DMS79 (cell line): ENCODE measurements around the gene TBC1D5.
"Not testable (repeated sequence)": the region's sequence is repeated elsewhere in the genome, so short reads cannot be mapped to it uniquely, and the experiment has no call there.

Experiments used
- DNase-seq: peaks from one replicate; lab custom pipeline; 2025; lab: John Stamatoyannopoulos, UW

TBC1D5 gene

GRCh38 chr3:17714473-17714872, 28.0 kb downstream of the TBC1D5 start:
- no peak for DNase-seq

DNA sequence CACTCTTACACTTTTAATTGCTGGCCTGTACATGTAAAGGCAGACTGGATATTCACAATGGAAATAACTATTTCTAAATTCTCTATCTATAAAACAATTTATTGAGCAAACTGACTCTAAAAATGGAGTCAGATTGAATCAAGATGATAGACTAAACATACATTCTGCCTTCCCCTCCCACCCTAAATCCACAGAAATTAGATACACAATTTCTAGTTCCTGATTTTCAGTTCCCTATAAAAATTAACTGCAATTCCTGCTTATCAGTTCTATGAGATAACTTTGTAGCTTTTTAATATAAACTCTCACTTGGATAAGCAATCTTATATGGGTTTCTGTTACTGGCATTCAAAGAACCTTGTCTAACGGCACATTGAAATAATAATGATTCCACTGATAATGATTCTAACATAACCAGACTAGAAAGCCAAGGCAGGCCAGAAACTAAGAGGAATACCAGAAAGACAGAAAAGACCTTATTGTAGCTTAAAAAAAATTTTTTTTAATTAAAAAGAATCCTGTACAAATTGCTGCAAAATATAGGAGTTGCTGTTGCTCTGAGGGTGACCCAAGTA, 33.1 kb downstream of the TBC1D5 start:
- no peak for DNase-seq

GRCh38 chr3:17707813-17708543, 34.5 kb downstream of the TBC1D5 start:
- DNase-seq: no peak

- DNase-seq: not testable (repeated sequence)
Observed at GRCh38 chr3:17705991-17706390, 36.4 kb downstream of the TBC1D5 start.

GRCh38 chr3:17699815-17700214, 42.6 kb downstream of the TBC1D5 start:
- DNase-seq: not testable (repeated sequence)

- DNase-seq: not testable (repeated sequence)
Observed at GRCh38 chr3:17695665-17696064, 46.8 kb downstream of the TBC1D5 start.

DNA sequence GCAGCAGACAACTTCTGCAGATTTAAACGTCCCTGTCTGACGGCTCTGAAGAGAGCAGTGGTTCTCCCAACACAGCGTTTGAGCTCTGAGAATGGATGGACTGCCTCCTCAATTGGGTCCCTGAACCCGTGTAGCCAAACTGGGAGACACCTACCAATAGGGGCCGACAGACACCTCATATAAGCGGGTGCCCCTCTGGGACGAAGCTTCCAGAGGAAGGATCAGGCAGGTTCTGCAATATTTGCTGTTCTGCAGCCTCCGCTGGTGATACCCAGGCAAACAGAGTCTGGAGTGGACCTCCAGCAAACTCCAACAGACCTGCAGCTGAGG, 48.8 kb downstream of the TBC1D5 start:
- DNase-seq: not testable (repeated sequence)

DNA sequence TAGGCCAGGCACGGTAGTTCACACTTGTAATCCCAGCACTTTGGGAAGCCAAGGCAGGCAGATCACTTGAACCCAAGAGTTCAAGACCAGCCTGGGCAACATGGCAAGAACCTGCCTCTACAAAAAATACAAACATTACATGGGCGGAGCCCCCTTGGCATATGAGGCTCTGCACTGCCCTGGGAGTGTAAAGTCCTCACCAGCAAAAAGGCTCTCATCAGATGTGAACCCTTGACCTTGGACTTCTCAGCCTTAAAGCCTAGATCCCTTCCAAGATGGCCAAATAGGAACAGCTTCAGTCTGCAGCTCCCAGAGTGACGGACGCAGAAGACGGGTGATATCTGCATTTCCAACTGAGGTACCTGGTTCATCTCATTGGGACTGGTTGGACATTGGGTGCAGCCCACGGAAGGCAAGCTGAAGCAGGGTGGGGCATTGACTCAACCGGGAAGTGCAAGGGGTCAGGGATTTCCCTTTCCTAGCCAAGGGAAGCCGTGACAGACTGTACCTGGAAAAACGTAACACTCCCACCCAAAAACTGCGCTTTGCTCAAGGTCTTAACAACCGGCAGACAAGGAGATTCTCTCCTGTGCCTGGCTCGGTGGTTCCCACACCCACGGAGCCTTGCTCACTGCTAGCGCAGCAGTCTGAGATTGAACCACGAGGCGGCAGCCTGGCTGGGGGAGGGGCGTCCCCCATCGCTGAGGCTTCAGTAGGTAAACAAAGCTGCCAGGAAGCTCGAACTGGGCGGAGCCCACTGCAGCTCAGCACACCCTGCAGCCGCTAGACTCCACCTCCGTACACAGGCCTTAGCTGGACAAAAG, 49.4 kb downstream of the TBC1D5 start:
- not testable (repeated sequence) for DNase-seq

- DNase-seq: no peak
Observed at GRCh38 chr3:17687566-17687965, 54.9 kb downstream of the TBC1D5 start.

- no peak for DNase-seq
Observed at GRCh38 chr3:17686613-17687012, 55.8 kb downstream of the TBC1D5 start.

- no peak for DNase-seq
Observed at GRCh38 chr3:17683542-17684207, 58.8 kb downstream of the TBC1D5 start.

DNA sequence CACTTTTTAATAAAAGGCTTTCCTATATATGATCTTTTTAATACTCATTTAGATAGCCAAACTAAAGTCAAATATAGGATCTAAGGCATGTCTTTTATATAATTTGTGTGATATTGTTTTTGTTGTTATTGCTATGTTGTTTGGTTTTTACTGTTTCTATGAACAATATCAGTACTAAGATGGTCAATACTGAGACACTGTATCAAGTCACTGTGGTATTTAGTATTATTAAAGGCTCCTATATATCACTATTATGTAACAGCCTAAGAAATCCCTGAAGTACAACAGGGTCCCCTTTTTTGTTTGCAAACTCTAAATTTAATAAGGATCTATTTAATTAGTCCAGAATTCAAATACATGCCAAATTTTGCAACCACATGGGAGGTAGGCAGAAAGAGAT, 61.9 kb downstream of the TBC1D5 start:
- DNase-seq: no peak

GRCh38 chr3:17678116-17678741, 64.2 kb downstream of the TBC1D5 start:
- DNase-seq: no peak

DNA sequence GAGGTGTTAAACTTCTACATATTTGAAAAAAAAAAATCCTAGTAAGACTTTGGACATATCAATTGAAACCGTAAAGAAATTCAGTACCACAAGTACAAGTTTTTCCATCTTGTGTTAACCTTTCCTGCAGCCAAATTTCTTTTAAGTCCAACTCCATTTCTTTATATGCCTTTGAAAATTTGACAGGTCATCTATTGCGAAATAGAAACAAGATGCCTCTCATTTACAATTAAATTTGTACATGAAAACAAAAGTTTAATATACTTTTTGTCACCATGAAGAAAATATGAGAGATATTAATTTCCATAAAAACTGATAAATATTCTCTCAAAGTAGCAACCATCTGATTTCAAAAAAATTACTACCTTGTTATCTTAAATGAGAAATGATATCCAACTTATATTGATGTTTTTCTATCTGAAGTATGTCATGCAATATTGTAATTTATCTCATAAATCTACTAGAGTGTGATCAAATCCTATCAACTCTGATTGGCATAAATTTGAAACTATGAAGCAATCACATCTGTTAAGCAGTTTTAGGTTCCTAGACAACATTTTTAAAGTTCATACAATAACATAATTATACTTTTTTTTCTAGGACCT, 68.2 kb downstream of the TBC1D5 start:
- no peak for DNase-seq

DNA sequence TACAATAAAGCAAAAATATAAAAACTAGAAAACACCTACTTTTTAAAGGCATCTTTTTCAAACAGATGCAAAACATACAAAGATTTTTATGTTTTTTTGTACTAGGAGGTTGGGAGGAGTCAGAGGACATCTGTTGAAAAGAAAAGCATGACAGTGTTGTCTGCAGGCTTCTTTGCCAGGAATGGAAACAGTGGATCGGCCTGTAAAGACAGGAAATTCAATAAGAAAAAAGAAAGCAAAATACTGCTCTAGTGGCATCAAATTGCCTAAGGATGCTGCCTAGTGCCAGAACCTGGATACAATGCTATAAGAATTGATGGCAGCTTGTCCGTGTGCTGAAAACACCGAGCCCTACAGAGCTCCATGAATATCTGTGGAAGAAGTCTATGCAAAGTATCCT, 69.9 kb downstream of the TBC1D5 start:
- no peak for DNase-seq

DNA sequence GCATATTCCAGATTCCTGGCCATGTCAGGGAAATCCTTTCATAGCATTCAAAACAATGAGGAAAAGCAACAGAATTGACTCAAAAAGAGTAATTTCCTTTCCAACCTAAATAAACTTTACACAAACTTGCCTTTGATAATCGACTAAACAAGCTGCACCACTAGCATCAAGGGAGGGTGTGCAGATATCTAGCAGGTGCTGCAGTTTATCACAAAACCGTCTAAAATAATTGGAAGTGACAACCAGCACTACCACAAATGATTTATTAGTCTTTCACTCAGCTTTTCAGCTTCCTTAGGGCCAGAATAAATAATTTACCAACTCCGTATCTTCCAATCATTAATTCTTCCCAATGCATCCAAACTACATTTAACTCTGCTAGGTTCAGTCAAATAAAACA, 71.7 kb downstream of the TBC1D5 start:
- DNase-seq: no peak

GRCh38 chr3:17664923-17665322, 77.5 kb downstream of the TBC1D5 start:
- no peak for DNase-seq

- no peak for DNase-seq
Observed at GRCh38 chr3:17656264-17656663, 86.2 kb downstream of the TBC1D5 start.

DNA sequence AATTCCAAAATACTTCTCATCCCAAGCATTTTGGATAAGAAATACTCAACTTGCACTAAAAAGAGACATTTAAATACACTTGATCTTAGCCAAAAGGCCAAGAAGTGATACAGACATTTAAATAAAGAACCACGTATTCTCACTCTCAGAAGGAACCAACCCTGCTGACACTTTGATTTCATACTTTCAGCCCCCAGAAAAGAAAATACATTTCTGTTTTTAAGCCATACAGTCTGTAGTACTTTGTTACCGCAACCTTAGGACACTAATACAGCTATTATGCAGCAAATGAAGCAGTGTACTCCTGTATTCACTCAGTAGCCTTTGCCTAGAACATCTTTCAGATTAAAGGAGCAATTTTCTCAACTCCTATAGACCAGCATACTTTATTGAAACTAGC, 86.7 kb downstream of the TBC1D5 start:
- DNase-seq: no peak

GRCh38 chr3:17649748-17650147, 92.7 kb downstream of the TBC1D5 start:
- DNase-seq: not testable (repeated sequence)

DNA sequence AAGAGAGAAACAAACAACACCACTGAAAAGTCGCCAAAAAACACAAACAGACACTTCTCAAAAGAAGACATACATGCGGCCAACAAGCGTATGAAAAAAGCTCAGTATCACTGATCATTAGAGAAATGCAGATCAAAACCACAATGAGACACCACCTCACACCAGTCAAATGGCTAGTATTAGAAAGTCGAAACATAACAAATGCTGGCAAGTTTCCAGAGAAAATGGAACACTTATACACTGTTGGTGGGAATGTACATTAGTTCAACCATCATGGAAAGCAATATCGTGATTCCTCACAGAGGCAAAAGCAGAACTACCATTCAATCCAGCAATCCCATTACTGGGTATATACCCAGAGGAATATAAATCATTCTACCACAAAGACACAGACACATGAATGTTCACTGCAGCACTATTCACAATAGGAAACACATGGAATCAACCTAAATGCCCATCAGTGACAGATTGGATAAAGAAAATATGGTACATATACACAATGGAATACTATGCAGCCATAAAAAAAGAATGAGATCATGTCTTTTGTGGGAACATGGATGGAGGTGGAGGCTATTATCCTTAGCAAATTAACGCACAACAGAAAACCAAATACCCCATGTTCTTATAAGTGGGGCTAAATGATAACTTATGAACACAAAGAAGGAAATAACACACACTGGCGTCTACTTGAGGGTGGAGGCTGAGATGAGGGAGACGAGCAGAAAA, 93.6 kb downstream of the TBC1D5 start:
- not testable (repeated sequence) for DNase-seq
